GM10847 (cell line): ENCODE measurements around the gene SF3B2.

Source experiments
- POLR2A ChIP-seq: IDR thresholded peaks from 2 replicates; pipeline ENCODE4 v1.6.1; 2011; ENCODE audit not compliant: insufficient read length; ENCODE audit errors: extremely low read depth

Gene SF3B2

DNA sequence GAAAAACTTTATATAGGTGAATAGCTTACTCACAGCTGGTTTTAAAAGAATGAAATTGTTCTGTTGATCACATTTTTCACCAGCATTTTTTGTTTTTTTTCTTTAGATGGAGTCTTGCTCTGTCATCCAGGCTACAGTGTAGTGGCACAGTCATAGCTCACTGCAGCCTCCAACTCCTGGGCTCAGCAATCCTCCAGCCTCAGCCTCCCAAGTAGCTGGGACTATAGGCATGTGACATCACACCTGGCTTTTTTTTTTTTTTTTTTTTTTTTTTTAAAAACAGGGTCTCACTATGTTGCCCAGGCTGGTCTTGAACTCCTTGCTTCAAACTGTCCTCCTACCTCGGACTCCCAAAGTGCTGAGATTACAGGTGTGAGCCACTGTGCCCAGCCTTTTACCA, 21.5 kb downstream of the SF3B2 start:
- no peak for TF ChIP-seq POLR2A

DNA sequence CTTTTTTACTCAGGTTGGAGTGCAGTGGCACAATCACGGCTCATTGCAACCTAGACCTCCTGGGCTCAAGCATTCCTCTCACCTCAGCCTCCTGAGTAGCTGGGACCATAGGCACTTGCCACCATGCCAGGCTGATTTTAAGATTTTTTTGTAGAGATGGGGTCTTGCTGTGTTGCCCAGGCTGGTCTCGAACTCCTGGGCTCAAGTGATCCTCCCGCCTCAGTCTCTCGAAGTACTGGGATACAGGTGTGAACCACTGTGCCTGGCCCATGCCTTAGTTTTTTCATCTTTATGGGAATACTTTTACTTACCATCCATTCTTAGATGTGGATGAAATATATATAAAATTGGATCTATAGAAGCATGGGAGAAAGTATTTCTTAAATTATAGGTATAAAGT, 23.1 kb downstream of the SF3B2 start:
- no peak for TF ChIP-seq POLR2A

DNA sequence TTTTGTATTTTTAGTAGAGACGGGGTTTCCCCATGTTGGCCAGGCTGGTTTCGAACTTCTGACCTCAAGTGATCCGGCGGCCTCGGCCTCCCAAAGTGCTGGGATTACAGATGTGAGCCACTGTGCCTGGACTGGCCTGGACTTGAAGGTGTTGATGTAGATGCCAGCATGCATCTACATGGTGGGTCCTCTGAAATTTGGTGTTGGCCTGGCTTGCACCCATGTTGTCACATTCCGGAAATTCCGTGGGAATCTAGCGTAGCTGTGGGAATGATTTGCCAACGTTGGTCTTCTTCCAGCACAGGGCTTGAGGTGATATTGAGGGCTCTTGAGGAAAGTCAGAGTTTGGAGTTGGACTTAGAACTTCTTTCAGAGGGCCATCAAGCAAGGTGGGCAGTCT, 24.4 kb downstream of the SF3B2 start:
- no peak for TF ChIP-seq POLR2A

DNA sequence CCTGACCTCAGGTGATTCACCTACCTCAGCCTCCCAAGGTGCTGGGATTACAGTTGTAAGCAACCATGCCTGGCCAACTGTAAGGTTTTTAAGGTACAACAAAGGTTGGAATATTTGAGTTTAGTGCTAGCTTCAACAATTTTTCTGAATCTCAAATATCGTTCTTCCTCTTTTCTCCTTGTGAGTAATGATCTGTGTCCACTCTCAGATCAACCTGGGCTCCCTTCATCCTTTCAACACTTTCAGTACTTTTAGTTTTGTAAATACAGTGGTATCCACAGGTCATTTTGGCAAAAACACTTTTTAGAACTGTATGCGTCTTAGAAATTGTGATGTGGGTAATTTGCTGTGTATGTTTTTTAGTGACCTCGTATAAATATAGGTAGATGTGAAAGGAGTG, 25.8 kb downstream of the SF3B2 start:
- TF ChIP-seq POLR2A = no peak

DNA sequence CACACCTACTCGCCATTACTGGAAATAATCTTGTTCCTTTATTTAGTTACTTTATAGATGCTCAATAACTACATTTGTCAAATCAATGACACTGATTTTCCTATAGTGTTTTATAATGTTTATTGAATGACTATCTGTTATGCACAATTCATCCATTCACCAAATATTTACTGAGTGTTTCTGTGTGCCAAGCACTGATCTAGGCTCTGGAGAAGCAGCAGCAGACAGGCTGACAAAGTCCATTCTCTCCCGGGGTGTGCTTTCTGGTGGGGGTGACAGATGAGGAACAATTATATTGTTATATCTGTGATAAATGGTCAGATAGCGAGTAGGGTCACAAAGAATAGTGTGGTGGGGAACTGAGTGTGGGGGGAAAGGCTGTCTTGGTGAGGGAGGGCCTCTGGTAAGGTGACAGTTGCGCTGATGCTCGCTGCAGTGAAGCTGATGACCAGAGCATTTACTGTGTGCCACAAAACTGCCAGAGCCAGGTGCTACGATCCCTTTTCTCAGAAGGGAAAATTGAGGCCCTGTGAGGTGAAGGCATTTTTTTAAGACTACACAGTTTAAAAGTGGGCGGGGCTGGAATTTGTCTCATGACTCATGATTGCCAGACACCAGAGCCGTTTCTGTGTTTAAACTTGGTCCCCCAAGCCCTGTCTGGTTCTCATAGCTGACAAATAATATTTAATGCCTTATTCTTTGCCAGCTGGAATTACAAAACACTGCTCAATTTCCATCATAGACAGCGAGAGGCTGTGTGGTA, 28.1 kb downstream of the SF3B2 start:
- no peak for TF ChIP-seq POLR2A

DNA sequence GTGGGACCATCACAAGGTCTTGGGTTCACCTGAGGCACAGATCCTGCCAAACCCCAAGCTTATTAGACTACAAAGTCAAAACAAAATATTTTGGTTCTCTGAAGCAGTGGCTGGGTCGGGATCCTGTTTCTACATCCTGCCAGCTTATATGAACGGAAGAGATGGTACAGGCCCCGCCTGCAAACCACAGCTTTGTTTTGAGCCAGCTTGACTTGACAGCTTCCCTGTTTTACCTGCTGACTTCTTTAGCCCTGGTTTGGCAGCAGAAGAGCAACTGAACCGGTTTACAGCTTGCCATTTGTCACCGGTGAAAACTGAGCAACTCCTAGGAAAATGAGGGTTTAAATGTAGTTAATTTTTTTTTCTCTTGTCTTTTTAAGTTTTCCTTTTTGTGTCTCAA, 29.3 kb downstream of the SF3B2 start:
- TF ChIP-seq POLR2A = no peak

DNA sequence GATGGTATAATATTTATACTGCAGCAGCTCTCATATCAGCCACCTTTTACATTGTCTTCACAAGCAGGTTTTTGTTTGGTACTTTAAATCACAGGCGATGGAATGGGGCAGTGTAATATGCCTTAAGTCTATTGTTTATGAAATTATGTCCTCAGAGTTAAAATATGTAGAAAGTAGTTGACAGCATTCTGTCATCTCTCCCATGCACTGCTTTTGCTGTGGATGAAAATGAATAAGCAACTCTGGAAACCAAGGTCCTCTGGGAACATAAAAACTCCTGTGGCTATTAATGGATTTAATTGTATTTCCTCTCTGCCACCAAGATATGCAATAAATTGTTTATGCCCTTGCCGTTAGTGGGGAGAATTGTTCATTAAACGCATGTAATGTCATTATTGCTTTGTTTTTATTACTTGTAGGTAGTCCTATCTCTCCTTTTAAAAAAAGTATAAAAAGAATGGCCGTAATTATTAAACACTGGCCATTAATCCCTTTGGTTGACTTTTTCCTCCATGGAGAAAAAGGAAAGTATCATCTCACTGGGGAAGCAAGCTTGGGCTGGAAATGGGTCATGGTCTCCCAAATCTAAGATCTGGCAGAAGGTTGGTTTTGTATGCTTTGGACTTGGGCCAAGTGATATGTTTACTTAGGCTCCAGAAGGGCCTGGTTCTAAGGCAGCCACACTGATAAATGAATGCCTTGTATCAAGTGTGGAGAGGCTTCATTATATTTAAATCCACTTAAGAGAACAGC, 31.0 kb downstream of the SF3B2 start:
- TF ChIP-seq POLR2A = no peak

DNA sequence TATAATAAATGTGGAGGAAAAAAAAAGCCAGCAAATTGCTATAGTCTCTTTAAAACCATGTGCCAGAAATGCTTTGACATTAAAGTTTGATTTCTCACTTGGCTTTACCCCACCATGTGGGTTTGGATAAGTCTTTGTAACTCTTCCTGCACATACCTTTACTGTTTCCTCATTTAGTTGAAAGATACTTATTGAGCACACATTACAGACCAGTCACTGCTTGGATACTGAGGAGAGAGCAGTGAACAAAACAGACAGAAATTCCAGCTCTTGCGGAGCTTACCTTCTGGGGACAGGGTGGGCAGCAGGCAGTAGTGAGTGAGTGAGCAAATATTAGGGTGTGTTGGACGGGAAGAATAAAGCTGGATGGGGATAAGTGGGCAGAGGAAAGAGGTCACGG, 31.6 kb downstream of the SF3B2 start:
- TF ChIP-seq POLR2A = no peak

DNA sequence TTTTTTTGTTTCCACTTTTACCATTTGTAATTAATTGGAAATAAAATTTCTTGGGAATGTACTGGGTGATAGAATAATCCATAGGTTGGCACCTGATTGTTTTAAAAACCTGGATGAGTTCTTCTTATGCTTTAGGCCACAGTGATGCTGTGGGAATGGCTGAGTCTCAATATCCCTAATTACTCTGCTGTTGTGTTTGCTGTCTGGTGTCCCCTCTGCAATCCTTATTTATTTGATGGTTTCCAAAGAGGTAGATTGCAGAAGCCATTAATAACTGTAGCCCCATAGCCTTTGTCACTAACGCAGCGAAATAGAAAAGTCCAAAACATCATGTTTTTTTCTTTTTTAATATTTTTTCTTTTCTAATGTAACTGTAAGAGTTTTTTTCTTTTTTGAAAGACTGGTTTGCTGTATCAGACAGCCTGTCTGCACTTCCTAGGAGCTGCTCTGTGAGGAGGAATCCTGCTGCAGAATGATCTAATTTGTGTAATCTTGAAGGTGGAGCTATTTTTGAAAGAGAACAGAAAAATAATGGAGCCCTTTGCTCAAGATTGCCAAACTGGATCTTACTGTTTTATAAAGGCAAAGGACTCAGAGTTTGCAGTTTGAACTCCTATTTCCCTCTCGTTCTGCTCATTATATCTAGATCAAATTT, 32.8 kb downstream of the SF3B2 start:
- no peak for TF ChIP-seq POLR2A

DNA sequence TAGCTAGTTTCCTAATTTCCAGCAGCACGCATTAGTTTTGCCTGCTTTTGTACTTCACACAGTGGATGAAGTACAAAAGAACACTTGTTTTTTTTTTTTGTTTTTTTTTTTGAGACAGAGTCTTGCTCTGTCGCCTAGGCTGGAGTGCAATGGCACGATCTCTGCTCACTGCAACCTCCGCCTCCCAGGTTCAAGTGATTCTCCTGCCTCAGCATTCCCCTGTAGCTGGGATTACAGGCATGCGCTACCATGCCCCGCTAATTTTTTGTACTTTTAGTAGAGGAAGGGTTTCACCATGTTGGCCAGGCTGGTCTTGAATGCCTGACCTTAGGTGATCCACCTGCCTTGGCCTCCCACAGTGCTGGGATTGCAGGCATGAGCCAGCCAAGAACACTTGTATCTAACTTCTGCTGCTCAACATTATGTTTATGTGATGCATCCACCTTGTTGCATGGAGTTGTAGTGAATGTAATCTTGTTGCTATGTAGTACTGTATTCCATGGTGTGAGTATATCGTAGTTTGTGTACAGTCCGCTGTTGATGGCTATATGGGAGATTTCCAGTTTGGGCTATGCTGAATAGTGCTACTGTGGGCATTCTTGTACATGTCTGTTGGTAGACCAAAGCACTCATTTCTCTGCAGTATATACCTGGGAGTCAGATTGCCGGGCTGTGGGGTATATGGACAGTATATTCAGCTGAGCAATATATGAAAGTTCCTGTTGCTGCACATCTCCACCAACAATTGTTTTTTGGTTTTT, 35.2 kb downstream of the SF3B2 start:
- TF ChIP-seq POLR2A = no peak

DNA sequence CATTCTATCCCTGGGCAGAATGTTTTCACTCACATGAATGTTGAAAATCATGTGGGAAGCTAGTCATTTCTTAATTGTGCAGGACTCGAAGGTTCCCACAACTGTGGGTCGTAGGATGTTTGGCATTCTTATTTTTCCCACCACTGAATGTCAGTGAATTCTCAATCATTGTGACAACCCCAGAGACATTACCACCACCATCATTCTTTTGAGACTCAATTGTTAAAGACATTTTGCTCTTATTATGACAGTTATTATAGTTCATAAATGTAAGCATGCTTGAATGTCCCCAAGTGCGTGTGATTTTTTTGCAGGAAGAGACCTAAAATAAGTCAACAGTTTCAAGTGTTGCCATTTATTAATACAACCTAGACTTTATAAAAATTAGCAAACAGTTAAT, 36.9 kb downstream of the SF3B2 start:
- no peak for TF ChIP-seq POLR2A

DNA sequence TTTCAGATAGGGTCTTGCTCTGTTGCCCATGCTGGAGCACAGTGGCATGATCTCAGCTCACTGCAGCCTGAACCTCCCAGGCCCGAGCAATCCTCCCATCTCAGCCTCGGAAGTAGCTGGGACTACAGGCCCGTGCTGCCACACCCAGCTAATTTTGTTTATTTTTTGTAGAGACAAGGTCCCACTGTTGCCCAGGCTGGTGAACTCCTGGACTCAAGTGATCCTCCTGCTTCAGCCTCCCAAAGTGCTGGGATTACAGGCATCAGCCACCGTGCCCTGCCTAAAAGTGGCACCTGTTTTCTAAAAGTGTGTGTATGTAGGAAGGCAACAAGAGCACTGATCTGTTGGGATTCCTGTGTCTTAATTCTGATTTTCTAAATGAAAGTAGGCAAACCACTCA, 38.1 kb downstream of the SF3B2 start:
- TF ChIP-seq POLR2A = no peak

DNA sequence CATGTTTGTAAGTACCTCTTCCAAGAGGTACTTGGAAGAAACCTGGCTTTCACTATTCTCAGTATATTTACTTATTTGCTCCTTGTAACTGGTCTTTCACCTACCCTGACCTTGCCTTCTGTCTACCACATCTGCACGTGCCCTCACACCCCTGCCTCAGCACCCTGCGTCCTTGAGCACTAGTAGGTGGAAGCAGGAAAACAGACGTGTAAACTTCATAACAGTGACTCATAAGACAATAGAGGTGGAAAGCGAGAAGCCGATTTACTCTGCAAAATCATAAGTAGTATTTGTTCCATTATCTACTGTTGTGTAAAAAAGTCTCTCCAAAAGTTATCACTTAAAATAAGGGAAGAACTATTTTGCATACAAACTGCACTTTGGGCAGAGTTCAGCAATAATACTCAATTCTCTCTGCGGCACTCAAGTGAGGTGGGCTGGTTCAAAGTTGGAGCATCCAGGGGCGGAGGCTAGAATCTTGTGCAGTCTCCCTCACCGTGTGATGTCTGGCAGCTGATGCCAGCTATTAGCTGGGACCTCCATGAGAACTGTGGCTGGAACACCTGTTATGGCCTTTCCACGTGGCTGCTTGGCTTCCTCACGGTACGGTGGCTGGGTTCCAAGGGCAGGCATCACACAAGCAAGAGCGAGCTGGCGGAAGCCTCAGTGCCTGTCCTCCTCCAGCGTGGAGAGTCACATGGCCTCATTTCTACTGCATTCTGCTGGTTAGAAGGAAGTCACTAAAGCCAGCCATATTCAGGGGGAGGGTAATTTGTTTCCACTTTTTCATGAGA, 48.3 kb downstream of the SF3B2 start:
- peak; percentile 14 for TF ChIP-seq POLR2A

DNA sequence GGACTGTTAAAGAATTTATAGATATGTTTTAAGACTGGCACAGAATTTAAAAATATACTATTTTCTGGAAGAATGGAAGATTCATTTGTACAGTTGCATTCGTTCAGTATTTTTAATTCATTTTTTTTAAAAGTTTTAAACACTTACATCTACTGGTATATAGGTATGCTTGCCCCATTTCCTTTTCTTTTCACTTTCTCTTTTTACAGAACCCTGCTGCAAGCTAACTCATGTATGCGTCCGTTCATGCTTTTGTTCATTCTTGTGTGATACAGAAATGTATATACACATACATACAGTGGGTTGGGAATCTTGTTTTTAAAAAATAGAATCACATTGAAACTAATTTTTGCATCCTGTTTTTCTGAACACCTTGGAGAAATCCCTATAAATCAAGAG, 48.9 kb downstream of the SF3B2 start:
- no peak for TF ChIP-seq POLR2A
